ENCODE data around the gene TMEM225.

Gene TMEM225

GRCh38 chr11:123885570-123885969, at the start of gene TMEM225:
Gene TMEM225, minus strand, starts transcription at chr11:123885670. Its CDS starts 245 bp downstream, at chr11:123885425.
- no peak for TF ChIP-seq CTCF (IDR thresholded peaks at IDR 0.05; ENCODE audit: insufficient read depth, low read length, poor library complexity, severe bottlenecking)
- Histone ChIP-seq H3K4me3 (replicated peaks; ENCODE audit: low read depth, low read length) (no peak within 1 kb of the TSS), H3K36me3 (ENCODE audit: control insufficient read depth, insufficient read depth, low read length) (no peaks in the 10 kb centered on the region), H3K27me3 (replicated peaks; ENCODE audit: control insufficient read depth, insufficient read depth, low read length) (no peaks in the 10 kb centered on the region)
- no peak for DNase-seq (ENCODE audit: extremely low read depth, insufficient read length)

- H3K4me3 ChIP-seq (replicated peaks; ENCODE audit: low read depth, low read length), result no peak overlapping the region
- no peak for TF ChIP-seq CTCF (IDR thresholded peaks at IDR 0.05; ENCODE audit: insufficient read depth, low read length, poor library complexity, severe bottlenecking)
- no peak for DNase-seq (ENCODE audit: extremely low read depth, insufficient read length)
- H3K27me3 ChIP-seq (replicated peaks; ENCODE audit: control insufficient read depth, insufficient read depth, low read length), result no peaks in the 10 kb centered on the region
- no peaks in the 10 kb centered on the region for H3K36me3 ChIP-seq (ENCODE audit: control insufficient read depth, insufficient read depth, low read length)
These were observed 38.6 kb upstream of the TMEM225 start for GRCh38 chr11:123924027-123924426.

GRCh38 chr11:123920943-123921342, 35.5 kb upstream of the TMEM225 start:
- no peak for TF ChIP-seq CTCF (IDR thresholded peaks at IDR 0.05; ENCODE audit: insufficient read depth, low read length, poor library complexity, severe bottlenecking)
- Histone ChIP-seq H3K36me3 (ENCODE audit: control insufficient read depth, insufficient read depth, low read length) (no peaks in the 10 kb centered on the region), H3K27me3 (replicated peaks; ENCODE audit: control insufficient read depth, insufficient read depth, low read length) (no peaks in the 10 kb centered on the region), H3K4me3 (replicated peaks; ENCODE audit: low read depth, low read length) (no peak overlapping the region)
- no peak for DNase-seq (ENCODE audit: extremely low read depth, insufficient read length)

- no peaks in the 10 kb centered on the region for H3K27me3 ChIP-seq (replicated peaks; ENCODE audit: control insufficient read depth, insufficient read depth, low read length)
- DNase-seq (ENCODE audit: extremely low read depth, insufficient read length), result no peak
- no peak for TF ChIP-seq CTCF (IDR thresholded peaks at IDR 0.05; ENCODE audit: insufficient read depth, low read length, poor library complexity, severe bottlenecking)
- H3K4me3 ChIP-seq (replicated peaks; ENCODE audit: low read depth, low read length), result no peak overlapping the region
- H3K36me3 ChIP-seq (ENCODE audit: control insufficient read depth, insufficient read depth, low read length), result no peaks in the 10 kb centered on the region
These were observed 20.4 kb upstream of the TMEM225 start for GRCh38 chr11:123905826-123906225.

GRCh38 chr11:123904932-123905331, 19.5 kb upstream of the TMEM225 start:
- DNase-seq (ENCODE audit: extremely low read depth, insufficient read length), result no peak
- Histone ChIP-seq H3K4me3 (replicated peaks; ENCODE audit: low read depth, low read length) (no peak overlapping the region), H3K27me3 (replicated peaks; ENCODE audit: control insufficient read depth, insufficient read depth, low read length) (no peaks in the 10 kb centered on the region), H3K36me3 (ENCODE audit: control insufficient read depth, insufficient read depth, low read length) (no peaks in the 10 kb centered on the region)
- TF ChIP-seq CTCF (IDR thresholded peaks at IDR 0.05; ENCODE audit: insufficient read depth, low read length, poor library complexity, severe bottlenecking), result no peak

GRCh38 chr11:123903932-123904331, 18.5 kb upstream of the TMEM225 start:
- no peak for TF ChIP-seq CTCF (IDR thresholded peaks at IDR 0.05; ENCODE audit: insufficient read depth, low read length, poor library complexity, severe bottlenecking)
- Histone ChIP-seq H3K4me3 (replicated peaks; ENCODE audit: low read depth, low read length) (no peak overlapping the region), H3K27me3 (replicated peaks; ENCODE audit: control insufficient read depth, insufficient read depth, low read length) (no peaks in the 10 kb centered on the region), H3K36me3 (ENCODE audit: control insufficient read depth, insufficient read depth, low read length) (no peaks in the 10 kb centered on the region)
- peak; percentile 36 for DNase-seq (ENCODE audit: extremely low read depth, insufficient read length)
